Caco-2 (cell line): Measurements from ENCODE around the gene LAMTOR4. TPM values are rescaled to one million over a fixed set of nuclear protein-coding genes. Genes with fewer than 3 reads are reported as not detected.
A peak's percentile ranks its signal among the peaks of the same experiment; 100 is the strongest.
"Not testable (repeated sequence)": the region's sequence is repeated elsewhere in the genome, so short reads cannot be mapped to it uniquely, and the experiment has no call there.

Source experiments
- BruUV-seq: library from RNA; stranded (reverse); fragments of 400-500 nt; replicated peaks from 2 replicates; lab custom pipeline; 2021; lab: Mats Ljungman, UMichigan
- CTCF ChIA-PET: fragments of 300-600 bp; sonication (Branson Sonifier 250); formaldehyde crosslinking; loops from one replicate; lab custom pipeline; 2022; ENCODE audit warnings: antibody characterized with exemption; lab: Charles Lee
- POLR2A ChIA-PET: fragments of 300-600 bp; sonication (Branson Sonifier 250); formaldehyde crosslinking; loops from one replicate; lab custom pipeline; 2022; ENCODE audit warnings: antibody characterized with exemption; lab: Charles Lee
- DNase-seq, 2 experiments: peaks; one replicate each; pipeline versions ENCODE4 v3.0.0 to v3.0.0-alpha.2; 2020 to 2022
- H3K27me3 ChIP-seq: replicated peaks from 2 replicates; pipeline ENCODE4 v1.6.0; 2011; ENCODE audit warnings: low read length; ENCODE audit not compliant: control insufficient read depth, insufficient read depth
- H3K36me3 ChIP-seq: 2 replicates; pipeline ENCODE4 v1.5.1; 2011; ENCODE audit warnings: low read length; ENCODE audit not compliant: control insufficient read depth, insufficient read depth
- H3K4me1 ChIP-seq: fragments of 250-450 bp; sonication (Bioruptor Pico); 2 replicates; pipeline ENCODE4 v1.5.1; 2020; ENCODE audit warnings: mild to moderate bottlenecking
- H3K4me3 ChIP-seq: 2 replicates; pipeline ENCODE4 v1.5.1; 2011; ENCODE audit warnings: low read depth, mild to moderate bottlenecking, control low read depth, low read length
- H3K9me3 ChIP-seq: fragments of 250-450 bp; sonication (Bioruptor Pico); 2 replicates; pipeline ENCODE4 v1.5.1; 2020; ENCODE audit warnings: mild to moderate bottlenecking, moderate library complexity
- H3K27ac Mint-ChIP-seq: one replicate; pipeline ENCODE4 v1.8.0; 2022; ENCODE audit warnings: mixed read lengths; ENCODE audit not compliant: unreplicated experiment
- H3K27me3 Mint-ChIP-seq: one replicate; pipeline ENCODE4 v1.8.0; 2022; ENCODE audit warnings: mixed read lengths; ENCODE audit not compliant: insufficient read depth, unreplicated experiment
- H3K36me3 Mint-ChIP-seq: one replicate; pipeline ENCODE4 v1.8.0; 2022; ENCODE audit warnings: mild to moderate bottlenecking, mixed read lengths; ENCODE audit not compliant: insufficient read depth, unreplicated experiment
- H3K4me1 Mint-ChIP-seq: one replicate; pipeline ENCODE4 v1.8.0; 2022; ENCODE audit warnings: low read depth, mixed read lengths; ENCODE audit not compliant: unreplicated experiment
- H3K4me3 Mint-ChIP-seq: one replicate; pipeline ENCODE4 v1.8.0; 2022; ENCODE audit warnings: mild to moderate bottlenecking, moderate library complexity, mixed read lengths; ENCODE audit not compliant: unreplicated experiment
- H3K9me3 Mint-ChIP-seq: one replicate; pipeline ENCODE4 v1.8.0; 2022; ENCODE audit warnings: mixed read lengths; ENCODE audit not compliant: unreplicated experiment
- intact Hi-C: fragments of 100-400 bp; cut with micrococcal nuclease; formaldehyde crosslinking; loops from one replicate; pipeline ENCODE4 v1.10.0; 2022; ENCODE audit not compliant: unreplicated experiment
- total RNA-seq: library from RNA; stranded (reverse); gene quantifications from 2 replicates; pipeline ENCODE4 v1.2.3, GENCODE V29; 2022
- TF ChIP-seq, protein P1 (sequence below), 2 experiments: fragments of 200-600 bp in 1 of 2; IDR thresholded peaks; 1 replicate in 1 of 2; 2 replicates in 1 of 2; pipeline versions ENCODE4 v1.5.1 to v1.8.0; 2011 to 2022; ENCODE audit warnings: antibody characterized with exemption in 1 of 2, control low read depth in 1 of 2, inconsistent platforms in 1 of 2, low read depth in 1 of 2, low read length in 1 of 2, mild to moderate bottlenecking in 1 of 2, moderate library complexity in 1 of 2; ENCODE audit not compliant: insufficient read depth in 1 of 2, severe bottlenecking in 1 of 2, unreplicated experiment in 1 of 2

Gene LAMTOR4
- total RNA-seq, 1 experiment from 2014 or later, result 107 TPM

DNA sequence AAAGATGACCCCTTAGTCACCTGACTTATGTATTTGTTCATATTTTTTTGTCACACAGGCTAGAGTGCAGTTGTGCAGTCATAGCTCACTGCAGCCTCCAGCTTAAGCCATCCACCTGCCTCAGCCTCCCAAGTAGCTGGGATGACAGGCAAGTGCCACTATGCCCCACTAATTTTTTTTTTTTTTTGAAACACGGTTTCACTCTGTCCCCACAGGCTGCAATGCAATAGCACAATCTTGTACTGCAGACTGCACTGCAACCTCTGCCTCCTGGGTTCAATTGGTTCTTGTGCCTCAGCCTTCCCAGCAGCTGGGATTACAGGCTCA lies 20.1 kb upstream of the LAMTOR4 start:
- Histone ChIP-seq H3K4me1 (peaks cover 20% of the 10 kb centered on the region), H3K4me3 (peak overlapping the region; percentile 95; the same call in 1 of the 2 replicates), H3K27me3 (no peaks in the 10 kb centered on the region), H3K36me3 (no peaks in the 10 kb centered on the region), H3K9me3 (no peaks in the 10 kb centered on the region)
- TF ChIP-seq, protein P1, sequence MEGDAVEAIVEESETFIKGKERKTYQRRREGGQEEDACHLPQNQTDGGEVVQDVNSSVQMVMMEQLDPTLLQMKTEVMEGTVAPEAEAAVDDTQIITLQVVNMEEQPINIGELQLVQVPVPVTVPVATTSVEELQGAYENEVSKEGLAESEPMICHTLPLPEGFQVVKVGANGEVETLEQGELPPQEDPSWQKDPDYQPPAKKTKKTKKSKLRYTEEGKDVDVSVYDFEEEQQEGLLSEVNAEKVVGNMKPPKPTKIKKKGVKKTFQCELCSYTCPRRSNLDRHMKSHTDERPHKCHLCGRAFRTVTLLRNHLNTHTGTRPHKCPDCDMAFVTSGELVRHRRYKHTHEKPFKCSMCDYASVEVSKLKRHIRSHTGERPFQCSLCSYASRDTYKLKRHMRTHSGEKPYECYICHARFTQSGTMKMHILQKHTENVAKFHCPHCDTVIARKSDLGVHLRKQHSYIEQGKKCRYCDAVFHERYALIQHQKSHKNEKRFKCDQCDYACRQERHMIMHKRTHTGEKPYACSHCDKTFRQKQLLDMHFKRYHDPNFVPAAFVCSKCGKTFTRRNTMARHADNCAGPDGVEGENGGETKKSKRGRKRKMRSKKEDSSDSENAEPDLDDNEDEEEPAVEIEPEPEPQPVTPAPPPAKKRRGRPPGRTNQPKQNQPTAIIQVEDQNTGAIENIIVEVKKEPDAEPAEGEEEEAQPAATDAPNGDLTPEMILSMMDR (IDR thresholded peaks at IDR 0.05; ENCODE audit: insufficient read depth in 1 of 2, low read depth in 1 of 2, low read length in 1 of 2, severe bottlenecking in 1 of 2, unreplicated experiment in 1 of 2), result no peak
- BruUV-seq, result no TSS peak
- ChIA-PET CTCF (interaction anchor here (0.6 to 1.6 kb wide), 4 partner anchors 19 to 279 kb away, joined by 3 to 6 read pairs (median 4); partner anchors contain the start of gene LAMTOR4), POLR2A (interaction anchor here (0.6 to 1.2 kb wide), 3 partner anchors 27 to 300 kb away, joined by 3 to 8 read pairs (median 4); partner anchors contain the start of genes AP4M1, MCM7, MEPCE and ZCWPW1)
- DNase-seq, result no peak
- intact Hi-C loops, result no loop called here
- Mint-ChIP-seq H3K27me3 (no peaks in the 10 kb centered on the region), H3K27ac (no peak overlapping the region), H3K4me1 (peaks cover 32% of the 10 kb centered on the region), H3K9me3 (no peaks in the 10 kb centered on the region), H3K4me3 (peak overlapping the region; percentile 99), H3K36me3 (peaks cover 25% of the 10 kb centered on the region)

DNA sequence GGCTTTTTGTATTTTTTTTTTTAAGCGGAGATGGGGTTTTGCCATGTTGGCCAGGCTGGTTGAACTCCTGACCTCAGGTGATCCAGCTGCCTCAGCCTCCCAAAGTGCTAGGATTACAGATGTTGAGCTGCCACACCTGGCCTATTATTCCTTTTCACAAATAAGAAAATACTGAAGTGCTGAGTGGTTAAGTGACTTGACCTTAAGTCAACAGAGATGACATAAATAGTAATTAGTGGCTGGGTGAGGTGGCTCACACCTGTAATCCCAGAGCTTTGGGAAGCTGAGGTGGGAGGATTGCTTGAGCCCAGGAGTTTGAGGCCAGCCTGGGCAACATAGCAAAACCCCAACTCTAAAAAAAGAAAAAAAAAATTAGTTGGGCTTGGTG lies 18.5 kb upstream of the LAMTOR4 start:
- H3K27ac Mint-ChIP-seq, BruUV-seq, H3K27me3 Mint-ChIP-seq, intact Hi-C loops, H3K27me3 ChIP-seq, H3K4me3 Mint-ChIP-seq, H3K9me3 ChIP-seq, DNase-seq, H3K9me3 Mint-ChIP-seq, H3K36me3 ChIP-seq, H3K4me3 ChIP-seq: not testable (repeated sequence)
- peaks cover 14% of the 10 kb centered on the region for H3K4me1 ChIP-seq
- ChIA-PET POLR2A (interaction anchor here (1.1 kb wide), 1 partner anchor 28 kb away, joined by 7 read pairs; the partner anchor contains the start of gene AP4M1), CTCF (interaction anchor here (0.7 to 1.5 kb wide), 5 partner anchors 18 to 150 kb away, joined by 3 to 8 read pairs (median 7); partner anchors contain the start of genes AP4M1, LAMTOR4 and MCM7)
- peaks cover 25% of the 10 kb centered on the region for H3K36me3 Mint-ChIP-seq
- peaks cover 24% of the 10 kb centered on the region for H3K4me1 Mint-ChIP-seq

DNA sequence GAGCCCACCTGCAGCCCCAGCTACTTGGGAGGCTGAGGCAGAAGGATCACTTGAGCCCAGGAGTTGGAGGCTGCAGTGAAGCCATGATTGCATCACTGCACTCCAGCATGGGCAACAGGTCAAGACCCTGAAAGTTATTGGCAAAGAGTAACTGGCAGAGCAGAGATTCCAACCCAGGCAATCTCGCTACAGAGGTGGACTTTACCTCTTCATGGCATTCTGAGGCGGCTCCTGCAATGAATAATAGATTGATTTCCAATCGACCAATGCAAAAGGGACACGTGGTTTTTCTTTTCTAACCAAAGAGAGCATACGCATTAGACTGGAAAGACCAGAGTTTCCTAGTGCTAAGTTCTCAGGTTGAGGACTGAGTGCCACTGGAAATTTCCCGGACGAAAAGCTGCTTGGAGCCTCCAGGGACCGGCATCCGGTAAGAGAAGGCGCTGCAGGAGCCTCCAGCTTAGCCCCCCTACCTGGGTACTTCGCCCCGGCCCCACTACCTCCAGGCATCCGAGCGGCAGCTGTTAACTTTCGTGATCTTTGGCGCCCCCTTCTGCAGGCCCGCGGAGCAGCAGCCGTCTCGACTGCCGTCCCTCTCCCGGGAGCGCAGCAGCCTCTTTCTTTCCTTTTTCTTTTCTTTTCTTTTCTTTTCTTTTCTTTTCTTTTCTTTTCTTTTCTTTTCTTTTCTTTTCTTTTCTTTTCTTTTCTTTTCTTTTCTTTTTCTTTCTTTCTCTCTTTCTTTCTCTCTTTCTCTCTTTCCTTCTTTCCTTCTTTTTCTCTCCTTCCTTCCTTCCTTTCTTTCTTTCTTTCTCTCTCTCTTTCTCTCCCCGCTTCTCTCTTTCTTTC lies 17.9 kb upstream of the LAMTOR4 start:
- BruUV-seq, result no TSS peak
- Mint-ChIP-seq H3K9me3 (no peaks in the 10 kb centered on the region), H3K4me1 (peaks cover 18% of the 10 kb centered on the region), H3K27me3 (no peaks in the 10 kb centered on the region), H3K27ac (no peak overlapping the region), H3K36me3 (peaks cover 19% of the 10 kb centered on the region), H3K4me3 (peak overlapping the region; percentile 60)
- Histone ChIP-seq H3K4me3 (no peak overlapping the region), H3K9me3 (no peaks in the 10 kb centered on the region), H3K27me3 (no peaks in the 10 kb centered on the region), H3K36me3 (no peaks in the 10 kb centered on the region), H3K4me1 (peaks cover 8% of the 10 kb centered on the region; the same call in 1 of the 2 replicates)
- ChIA-PET POLR2A (interaction anchor here (1.1 kb wide), 1 partner anchor 29 kb away, joined by 7 read pairs; the partner anchor contains the start of gene AP4M1), CTCF (interaction anchor here (0.6 to 1.5 kb wide), 7 partner anchors 18 to 151 kb away, joined by 3 to 8 read pairs (median 5); partner anchors contain the start of genes AP4M1, LAMTOR4 and MCM7)
- TF ChIP-seq, protein P1 (IDR thresholded peaks at IDR 0.05; ENCODE audit: insufficient read depth in 1 of 2, low read depth in 1 of 2, low read length in 1 of 2, severe bottlenecking in 1 of 2, unreplicated experiment in 1 of 2), result peak; percentile 79 to 93
- intact Hi-C loops, result no loop called here
- DNase-seq, result peak; percentile 76 to 86
